Measurements from ENCODE around the gene OR5AL1.
"Not testable (repeated sequence)": the region's sequence is repeated elsewhere in the genome, so short reads cannot be mapped to it uniquely, and the experiment has no call there.

The OR5AL1 gene

GRCh38 chr11:56412396-56412795, at the start of gene OR5AL1:
Gene OR5AL1, plus strand, starts transcription at chr11:56412696.
- DNase-seq: no peak

- DNase-seq: no peak
Observed at GRCh38 chr11:56375324-56375723, 37.2 kb upstream of the OR5AL1 start, which contains the start of gene OR8U1. Gene OR8U1, plus strand, starts transcription at chr11:56375624. Its CDS starts 0 bp downstream, at chr11:56375624.

GRCh38 chr11:56380120-56380519, 32.4 kb upstream of the OR5AL1 start:
- DNase-seq: no peak

- no peak for DNase-seq
Observed at GRCh38 chr11:56394381-56394780, 18.1 kb upstream of the OR5AL1 start.

- DNase-seq: no peak
Observed at GRCh38 chr11:56396047-56396446, 16.4 kb upstream of the OR5AL1 start.

- not testable (repeated sequence) for DNase-seq
Observed at GRCh38 chr11:56401858-56402461, 10.5 kb upstream of the OR5AL1 start.

- DNase-seq: no peak
Observed at GRCh38 chr11:56404393-56404792, 8.1 kb upstream of the OR5AL1 start.

GRCh38 chr11:56410801-56411200, 1.7 kb upstream of the OR5AL1 start:
- no peak for DNase-seq

GRCh38 chr11:56453521-56453920, 41.0 kb downstream of the OR5AL1 start:
- no peak for DNase-seq

GRCh38 chr11:56457076-56457475, 44.6 kb downstream of the OR5AL1 start:
- DNase-seq: no peak

All from NCI-H69 (cell line).